Subcutaneous abdominal adipose tissue (tissue), 5 donors: ENCODE measurements around the gene CHST11.

ENCODE experiments used
- H3K27ac ChIP-seq: one replicate; pipeline ENCODE4 v1.7.0; 2013; ENCODE audit warnings: low read depth, mild to moderate bottlenecking, inconsistent platforms, low read length, moderate library complexity
- H3K27me3 ChIP-seq, 5 donors: one replicate each; pipeline ENCODE4 v1.7.0; 2013; ENCODE audit warnings: low read length in 5 of 5, inconsistent platforms in 1 of 5; ENCODE audit not compliant: control insufficient read depth in 5 of 5, insufficient read depth in 4 of 5
- H3K36me3 ChIP-seq, 5 donors: one replicate each; pipeline ENCODE4 v1.7.0; 2013; ENCODE audit warnings: low read length in 5 of 5; ENCODE audit not compliant: control insufficient read depth in 5 of 5, insufficient read depth in 5 of 5
- H3K4me1 ChIP-seq, 5 donors: one replicate each; pipeline ENCODE4 v1.7.0; 2013; ENCODE audit warnings: low read length in 5 of 5, mild to moderate bottlenecking in 3 of 5, moderate library complexity in 1 of 5; ENCODE audit not compliant: control insufficient read depth in 5 of 5, insufficient read depth in 5 of 5
- H3K4me3 ChIP-seq, 5 donors: one replicate each; pipeline ENCODE4 v1.7.0; 2013; ENCODE audit warnings: low read length in 5 of 5, low read depth in 1 of 5
- H3K9ac ChIP-seq, 5 donors: one replicate each; pipeline ENCODE4 v1.7.0; 2013; ENCODE audit warnings: low read length in 5 of 5, mild to moderate bottlenecking in 4 of 5, moderate library complexity in 3 of 5
- H3K9me3 ChIP-seq, 5 donors: one replicate each; pipeline ENCODE4 v1.7.0; 2013; ENCODE audit warnings: low read length in 5 of 5; ENCODE audit not compliant: control insufficient read depth in 5 of 5
- donor health status: healthy.
- donor health status: healthy.
- donor health status: healthy.
- donor health status: healthy.
- donor health status: healthy.

Gene CHST11

DNA sequence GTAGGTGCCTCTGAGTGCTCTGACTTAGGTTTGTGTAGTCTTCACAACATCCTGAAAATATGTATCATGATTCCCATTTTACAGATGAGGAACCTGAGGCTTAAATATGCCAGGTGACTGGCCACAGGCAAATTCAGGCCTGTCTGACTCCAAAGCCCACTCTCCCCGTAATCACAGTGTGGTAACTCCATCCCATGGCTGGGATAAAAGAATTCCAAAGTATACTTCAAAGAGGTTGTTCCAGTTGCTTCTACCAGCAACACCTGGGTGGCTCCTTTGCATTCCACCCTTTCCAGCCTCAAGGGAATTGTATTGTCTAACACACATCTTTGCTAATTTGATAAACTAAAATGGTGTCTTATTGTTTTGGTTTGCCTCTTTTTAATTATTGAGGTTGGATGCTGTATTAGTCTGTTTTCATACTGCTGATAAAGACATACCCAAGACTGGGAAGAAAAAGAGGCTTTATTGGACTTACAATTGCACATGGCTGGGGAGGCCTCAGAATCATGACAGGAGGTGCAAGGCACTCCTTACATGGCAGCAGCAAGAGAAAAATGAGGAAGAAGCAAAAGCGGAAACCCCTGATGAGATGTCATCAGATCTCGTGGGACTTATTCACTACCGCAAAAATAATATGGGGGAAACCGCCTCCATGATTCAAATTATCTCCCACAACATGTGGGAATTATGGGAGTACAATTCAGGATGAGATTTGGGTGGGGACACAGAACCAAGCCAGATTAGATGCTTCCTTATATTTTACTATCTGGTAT is 9.9 kb upstream of the CHST11 start:
- no peaks in the 10 kb centered on the region for H3K36me3 ChIP-seq
- no peak overlapping the region for H3K9ac ChIP-seq
- no peak overlapping the region for H3K27ac ChIP-seq
- peaks cover 0 to 15% (median 0%) of the 10 kb centered on the region in 5 donors for H3K9me3 ChIP-seq
- no peaks in the 10 kb centered on the region for H3K4me1 ChIP-seq
- no peak overlapping the region for H3K4me3 ChIP-seq
- no peaks in the 10 kb centered on the region for H3K27me3 ChIP-seq

DNA sequence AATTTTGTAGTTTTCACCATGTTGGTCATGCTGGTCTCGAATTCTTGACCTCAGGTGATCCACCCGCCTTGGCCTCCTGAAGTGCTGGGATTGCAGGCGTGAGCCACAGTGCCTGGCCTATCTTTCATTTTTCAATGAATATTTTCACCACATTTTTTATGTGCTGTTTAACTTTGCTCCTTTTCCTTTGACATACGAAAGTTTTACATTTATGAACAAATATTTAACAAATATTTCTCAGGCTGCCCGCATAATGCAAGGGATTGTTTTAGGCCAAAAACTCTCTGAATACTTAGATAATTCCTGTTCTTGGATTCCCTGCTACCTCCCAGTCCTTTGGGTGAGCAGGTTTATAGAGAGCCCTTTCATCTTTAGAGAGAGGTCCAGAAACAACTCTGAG is 8.7 kb upstream of the CHST11 start:
- H3K4me3 ChIP-seq, result no peak overlapping the region
- H3K36me3 ChIP-seq, result no peaks in the 10 kb centered on the region
- H3K27ac ChIP-seq, result no peak overlapping the region
- peaks cover 0 to 15% (median 0%) of the 10 kb centered on the region in 5 donors for H3K9me3 ChIP-seq
- no peak overlapping the region for H3K9ac ChIP-seq
- no peaks in the 10 kb centered on the region for H3K27me3 ChIP-seq
- H3K4me1 ChIP-seq, result no peaks in the 10 kb centered on the region

- no peaks in the 10 kb centered on the region for H3K4me1 ChIP-seq
- no peaks in the 10 kb centered on the region for H3K36me3 ChIP-seq
- no peaks in the 10 kb centered on the region for H3K27me3 ChIP-seq
- no peak overlapping the region for H3K9ac ChIP-seq
- no peak overlapping the region for H3K27ac ChIP-seq
- no peak overlapping the region for H3K4me3 ChIP-seq
- peaks cover 0 to 15% (median 0%) of the 10 kb centered on the region in 5 donors for H3K9me3 ChIP-seq
These were observed 8.3 kb upstream of the CHST11 start for GRCh38 chr12:104448451-104448850.

GRCh38 chr12:104450700-104451099 is 6.0 kb upstream of the CHST11 start:
- H3K4me1 ChIP-seq, result peaks cover 0 to under 1% (median 0%) of the 10 kb centered on the region in 5 donors
- H3K9ac ChIP-seq, result no peak overlapping the region
- peaks cover 0 to 14% (median 0%) of the 10 kb centered on the region in 5 donors for H3K9me3 ChIP-seq
- no peak overlapping the region for H3K27ac ChIP-seq
- H3K4me3 ChIP-seq, result no peak overlapping the region
- no peaks in the 10 kb centered on the region for H3K36me3 ChIP-seq
- H3K27me3 ChIP-seq, result peaks cover 0 to 3% (median 0%) of the 10 kb centered on the region in 5 donors

- Histone ChIP-seq H3K27ac (no peak overlapping the region), H3K36me3 (no peaks in the 10 kb centered on the region), H3K27me3 (peaks cover 0 to 3% (median 0%) of the 10 kb centered on the region in 5 donors), H3K9ac (no peak overlapping the region), H3K4me1 (peaks cover 0 to 14% (median 10%) of the 10 kb centered on the region in 5 donors), H3K9me3 (peaks cover 0 to 8% (median 0%) of the 10 kb centered on the region in 5 donors), H3K4me3 (no peak overlapping the region)
These were observed 4.7 kb upstream of the CHST11 start for GRCh38 chr12:104452087-104452486.

GRCh38 chr12:104453133-104453532 is 3.6 kb upstream of the CHST11 start:
- Histone ChIP-seq H3K27me3 (peaks cover 0 to 8% (median 0%) of the 10 kb centered on the region in 5 donors), H3K4me1 (peaks cover 0 to 25% (median 21%) of the 10 kb centered on the region in 5 donors), H3K9ac (no peak overlapping the region), H3K4me3 (no peak overlapping the region), H3K36me3 (no peaks in the 10 kb centered on the region), H3K27ac (no peak overlapping the region), H3K9me3 (peaks cover 0 to 8% (median 0%) of the 10 kb centered on the region in 5 donors)

GRCh38 chr12:104454997-104455396 is 1.8 kb upstream of the CHST11 start:
- H3K27me3 ChIP-seq, result peaks cover 0 to 12% (median 4%) of the 10 kb centered on the region in 5 donors
- no peak overlapping the region for H3K9ac ChIP-seq
- H3K4me3 ChIP-seq, result no peak overlapping the region

GRCh38 chr12:104455578-104456416 is 951 bp upstream of the CHST11 start:
- H3K4me3 ChIP-seq, result peak overlapping the region; percentile 75 to 85 (median 83)
- no peaks in the 10 kb centered on the region for H3K36me3 ChIP-seq
- peaks cover 0 to 13% (median 4%) of the 10 kb centered on the region in 5 donors for H3K27me3 ChIP-seq
- peak overlapping the region; percentile 54 for H3K27ac ChIP-seq
- no peaks in the 10 kb centered on the region for H3K9me3 ChIP-seq
- peak overlapping the region; percentile 66 to 87 (median 73) for H3K9ac ChIP-seq
- H3K4me1 ChIP-seq, result peaks cover 3 to 43% (median 35%) of the 10 kb centered on the region in 5 donors

More at GRCh38 chr12:104454997-104455396, 1.8 kb upstream of the CHST11 start:
- Histone ChIP-seq H3K9me3 (peaks cover 0 to 6% (median 0%) of the 10 kb centered on the region in 5 donors), H3K4me1 (peaks cover 3 to 40% (median 31%) of the 10 kb centered on the region in 5 donors), H3K27ac (no peak overlapping the region), H3K36me3 (no peaks in the 10 kb centered on the region)

- Histone ChIP-seq H3K4me3 (peak overlapping the region; percentile 75 to 85 (median 83)), H3K9me3 (no peaks in the 10 kb centered on the region), H3K27me3 (peaks cover 0 to 15% (median 4%) of the 10 kb centered on the region in 5 donors), H3K36me3 (no peaks in the 10 kb centered on the region), H3K9ac (peak overlapping the region; percentile 38 to 82 (median 72)), H3K4me1 (peaks cover 3 to 49% (median 40%) of the 10 kb centered on the region in 5 donors), H3K27ac (peak overlapping the region; percentile 54)
These were observed 400 bp downstream of the CHST11 start for GRCh38 chr12:104456950-104457745.
